Heart right ventricle (tissue), 16 donors: ENCODE results near the gene TUT1. TPM values are rescaled to one million over a fixed set of nuclear protein-coding genes. Genes with fewer than 3 reads are reported as not detected.
A peak's percentile ranks its signal among the peaks of the same experiment; 100 is the strongest.
"Not testable (repeated sequence)": the region's sequence is repeated elsewhere in the genome, so short reads cannot be mapped to it uniquely, and the experiment has no call there.

Experiments used
- ATAC-seq, 8 donors: fragments of 200-7000 bp; cut with Tn5 transposase; one replicate each; pipeline ENCODE4 v1.9.1; 2020; ENCODE audit warnings: mild to moderate bottlenecking in 8 of 8, moderate library complexity in 8 of 8, moderate number of reproducible peaks in 1 of 8
- DNase-seq, 2 donors: peaks; one replicate each; pipeline ENCODE4 v3.0.0-alpha.2; 2020
- H3K27ac ChIP-seq, 10 donors: fragments of 200-600 bp; sonication (generic) in 2 of 10; one replicate each; pipeline versions ENCODE4 v1.5.0 to v1.8.0; 2020 to 2022; ENCODE audit warnings: mild to moderate bottlenecking in 3 of 10
- H3K27me3 ChIP-seq, 7 donors: fragments of 200-600 bp; one replicate each; pipeline ENCODE4 v1.8.0; 2021 to 2022; ENCODE audit warnings: mild to moderate bottlenecking in 2 of 7
- H3K36me3 ChIP-seq, 9 donors: fragments of 200-600 bp; sonication (generic) in 1 of 9; one replicate each; pipeline versions ENCODE4 v1.5.0 to v1.8.0; 2020 to 2022; ENCODE audit warnings: mild to moderate bottlenecking in 2 of 9
- H3K4me1 ChIP-seq, 9 donors: fragments of 200-600 bp; sonication (generic) in 1 of 9; one replicate each; pipeline versions ENCODE4 v1.5.0 to v1.8.0; 2020 to 2022; ENCODE audit warnings: mild to moderate bottlenecking in 4 of 9
- H3K4me3 ChIP-seq, 10 donors: fragments of 200-600 bp; sonication (generic) in 2 of 10; one replicate each; pipeline versions ENCODE4 v1.5.0 to v1.8.0; 2020 to 2022; ENCODE audit warnings: mild to moderate bottlenecking in 7 of 10, moderate library complexity in 2 of 10
- H3K9me3 ChIP-seq, 11 donors: fragments of 200-600 bp in 10 of 11; sonication (generic) in 2 of 11; one replicate each; pipeline versions ENCODE4 v1.5.0 to v1.8.0; 2013 to 2022; ENCODE audit warnings: mild to moderate bottlenecking in 2 of 11, control low read depth in 1 of 11, moderate library complexity in 1 of 11
- CTCF ChIP-seq, 9 donors: fragments of 200-600 bp; sonication (generic) in 2 of 9; IDR thresholded peaks; one replicate each; pipeline versions ENCODE4 v1.5.0 to v1.8.0; 2021 to 2022; ENCODE audit warnings: antibody characterized with exemption in 9 of 9, mild to moderate bottlenecking in 5 of 9, moderate library complexity in 1 of 9
- WGBS, 2 donors: extraction: QIAGEN DNeasy Blood & Tissue Kit; methylation state at CpG; one replicate each; pipeline ENCODE4 v1.1.7; 2013; ENCODE audit warnings: inconsistent platforms in 1 of 2; 5-methylcytosine and 5-hydroxymethylcytosine counted together
- intact Hi-C, 10 donors: fragments of 100-400 bp; cut with DNase I; formaldehyde crosslinking; loops; one replicate each; pipeline versions ENCODE4 v1.11.1 to v1.14.2; 2022
- polyA plus RNA-seq, 2 donors: library from polyadenylated mRNA; stranded (reverse); fragments of 200-250 nt; gene quantifications; one replicate each; pipeline ENCODE4 v1.2.3, GENCODE V29; 2013
- total RNA-seq, 10 donors: library from RNA; stranded (reverse); fragmentation: NEBNext Ultra II Directional in 3 of 10; extraction: Animal tissue kit (Norgen Biotek cat#: 25700) in 3 of 10; gene quantifications; one replicate each; pipeline versions ENCODE4 v1.2.1 to v1.2.4, GENCODE V29; 2021 to 2023
- donor health status: Arrhythmogenic right ventricular cardiomyopathy.
- donor health status: ischemic (EF 13 %, LVEDD 7.1; RV severe dilation, severe dysfunction).
- donor health status: healthy with polysubstance abuse.
- donor health status: DM: no; HTN: yes; CAD: no.
- donor health status: DM: no; HTN: no; CAD: no.
- donor health status: ischemic (EF 25% LVEDD 6.9; RV normal size, moderate dysfunction).
- donor health status: ischemic (EF 25% LVEDD 5.7; RV mildly dilated, moderate dysfunction).
- donor health status: healthy.
- donor health status: DM: yes; HTN: yes; CAD: no.
- donor health status: Ischemic cardiomyopathy.
- donor health status: ischemic (EF 35%, LVEDD 5.7; RV mildly dilated, moderate dysfunction).
- donor health status: nonischemic (EF 11% LVEDD 7.7; RV severe dilation, severe dysfunction).
- donor health status: DM: yes; HTN: yes; CAD: no.
- donor health status: PGD.
- donor health status: ischemic (EF 29% LVEDD 5.4; RV normal size, mild dysfunction).
- donor health status: nonischemic (EF 23%, LVEDD 6.1; RV moderate dilation, normal function).

Gene TUT1
- total and polyA plus RNA-seq, 12 donors, result 8.2 to 19.2 (median 12.3) TPM

- DNase-seq, result peak; percentile 96 to 98
- peak in 3 of 9 donors; percentile 9 to 11 (median 9) for TF ChIP-seq CTCF (IDR thresholded peaks at IDR 0.05)
- Histone ChIP-seq H3K27ac (peak within 1 kb of the TSS; percentile 44 to 95 (median 89)), H3K4me1 (peaks cover 4 to 27% (median 21%) of the 10 kb centered on the region in 9 donors), H3K9me3 (no peaks in the 10 kb centered on the region), H3K36me3 (peaks cover 0 to 42% (median 21%) of the 10 kb centered on the region in 9 donors), H3K27me3 (no peaks in the 10 kb centered on the region), H3K4me3 (peak within 1 kb of the TSS; percentile 50 to 92 (median 74))
- intact Hi-C loops, result loop anchor here in 3 of 10 donors (1.0 to 2.0 kb wide), 3 partner anchors 21 to 31 kb away; partner anchors contain the start of genes GANAB (in 2 of the 3) and TUT1 (in 1 of the 3)
- WGBS, 2 donors, result 1% methylated on average over 61 to 77 of the region's 77 CpGs
- peak; percentile 97 to 99 (median 98) for ATAC-seq
Observed at GRCh38 chr11:62621567-62622470, 30.5 kb upstream of the TUT1 start, which contains the start of gene B3GAT3. Gene B3GAT3, minus strand, starts transcription at chr11:62621986. Its CDS starts 39 bp downstream, at chr11:62621947.

GRCh38 chr11:62621027-62621566, 29.8 kb upstream of the TUT1 start:
- DNase-seq, result no peak
- intact Hi-C loops, result no loop called here
- no peak for TF ChIP-seq CTCF (IDR thresholded peaks at IDR 0.05)
- ATAC-seq, result no peak
- WGBS, 2 donors, result 31 to 34% methylated on average over 8 of the region's 8 CpGs
- peak overlapping the region; percentile 44 to 95 (median 89) for H3K27ac ChIP-seq
- H3K9me3 ChIP-seq, result no peaks in the 10 kb centered on the region
- peaks cover 0 to 42% (median 17%) of the 10 kb centered on the region in 9 donors for H3K36me3 ChIP-seq
- H3K27me3 ChIP-seq, result no peaks in the 10 kb centered on the region
- peak overlapping the region; percentile 50 to 92 (median 74) for H3K4me3 ChIP-seq
- H3K4me1 ChIP-seq, result peaks cover 4 to 27% (median 21%) of the 10 kb centered on the region in 9 donors

- H3K9me3 ChIP-seq, DNase-seq, H3K27ac ChIP-seq, ATAC-seq, H3K4me3 ChIP-seq, H3K27me3 ChIP-seq, intact Hi-C loops: not testable (repeated sequence)
- Histone ChIP-seq H3K36me3 (peaks cover 0 to 44% (median 10%) of the 10 kb centered on the region in 9 donors), H3K4me1 (peaks cover 7 to 30% (median 20%) of the 10 kb centered on the region in 9 donors)
- WGBS, 2 donors, result 98% methylated on average over 14 of the region's 14 CpGs
Observed at GRCh38 chr11:62616957-62617356, 25.6 kb upstream of the TUT1 start.

- Histone ChIP-seq H3K9me3 (no peaks in the 10 kb centered on the region), H3K27ac (no peak overlapping the region), H3K36me3 (peaks cover 0 to 47% (median 10%) of the 10 kb centered on the region in 9 donors), H3K27me3 (no peaks in the 10 kb centered on the region), H3K4me3 (no peak overlapping the region), H3K4me1 (peaks cover 12 to 35% (median 25%) of the 10 kb centered on the region in 9 donors)
- DNase-seq (no peak), ATAC-seq (no peak)
- 91 to 93% methylated on average over 7 of the region's 7 CpGs for WGBS, 2 donors
- no peak for TF ChIP-seq CTCF (IDR thresholded peaks at IDR 0.05)
- intact Hi-C loops, result no loop called here
Observed at GRCh38 chr11:62615521-62615920, 24.2 kb upstream of the TUT1 start.
